Ishikawa (cell line): ENCODE data around the gene RAB11FIP4.

Experiments
- CEBPB ChIP-seq: IDR thresholded peaks from 2 replicates; pipeline ENCODE4 v1.6.1; 2012
- CREB1 ChIP-seq: IDR thresholded peaks from 2 replicates; pipeline ENCODE4 v1.6.1; 2012; ENCODE audit warnings: low read depth
- EGR1 ChIP-seq: IDR thresholded peaks from 2 replicates; pipeline ENCODE4 v1.6.1; 2012
- EP300 ChIP-seq: IDR thresholded peaks from 2 replicates; pipeline ENCODE4 v1.6.1; 2012; ENCODE audit warnings: borderline replicate concordance
- FOXM1 ChIP-seq: IDR thresholded peaks from 2 replicates; pipeline ENCODE4 v1.6.1; 2012; ENCODE audit warnings: low read depth, borderline replicate concordance
- MAX ChIP-seq: IDR thresholded peaks from 2 replicates; pipeline ENCODE4 v1.6.1; 2012
- RAD21 ChIP-seq: IDR thresholded peaks from 2 replicates; pipeline ENCODE4 v1.6.1; 2012; ENCODE audit warnings: low read depth
- REST ChIP-seq: IDR thresholded peaks from 2 replicates; pipeline ENCODE4 v1.6.1; 2012; ENCODE audit warnings: low read depth, mild to moderate bottlenecking
- TAF1 ChIP-seq: IDR thresholded peaks from 2 replicates; pipeline ENCODE4 v1.6.1; 2012; ENCODE audit warnings: low read depth, mild to moderate bottlenecking
- USF1 ChIP-seq: IDR thresholded peaks from 2 replicates; pipeline ENCODE4 v1.6.1; 2012
- YY1 ChIP-seq: IDR thresholded peaks from 2 replicates; pipeline ENCODE4 v1.6.1; 2012; ENCODE audit warnings: low read depth
- ZBTB7A ChIP-seq: IDR thresholded peaks from 2 replicates; pipeline ENCODE4 v1.6.1; 2012; ENCODE audit warnings: low read depth

- TF ChIP-seq YY1 (no peak), MAX (no peak), FOXM1 (no peak), CREB1 (no peak), EP300 (no peak), EGR1 (no peak), ZBTB7A (no peak), TAF1 (no peak), CEBPB (no peak), USF1 (no peak), REST (no peak), RAD21 (no peak)
These were observed 95.0 kb downstream of the RAB11FIP4 start for GRCh38 chr17:31486351-31487062.
